ENCODE results near the gene CD6.

Gene CD6

DNA sequence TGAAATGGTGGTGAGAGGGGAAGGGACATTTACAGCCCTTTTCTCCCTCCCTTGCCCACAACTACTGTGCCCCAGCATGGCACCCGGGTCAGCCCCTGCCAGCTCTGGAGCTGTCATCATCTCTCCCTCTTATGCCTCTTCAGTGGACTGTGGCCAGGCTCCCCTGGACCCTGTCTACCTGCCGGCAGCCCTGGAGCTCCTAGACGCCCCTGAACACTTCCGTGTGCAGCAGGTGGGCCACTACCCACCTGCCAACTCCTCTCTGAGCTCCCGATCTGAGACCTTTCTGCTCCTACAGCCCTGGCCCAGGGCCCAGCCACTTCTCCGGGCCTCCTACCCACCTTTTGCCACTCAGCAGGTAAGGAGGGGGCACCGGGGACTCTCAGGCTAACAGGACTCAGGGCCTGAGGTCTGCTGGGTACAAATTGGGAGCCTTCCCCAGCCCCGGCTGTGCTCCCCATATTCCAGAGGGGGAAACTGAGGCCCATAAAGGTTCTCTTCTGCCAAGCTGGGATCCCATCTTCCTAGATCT is 44.4 kb upstream of the CD6 start:
- peaks cover 0 to 23% (median 17%) of the 10 kb centered on the region in 5 donors for H3K4me1 ChIP-seq (ENCODE audit: control insufficient read depth in 5 of 5, insufficient read depth in 5 of 5, low read length in 5 of 5)
- H3K27me3 ChIP-seq (ENCODE audit: control insufficient read depth in 5 of 5, insufficient read depth in 4 of 5, low read length in 5 of 5): peaks cover 9 to 17% (median 13%) of the 10 kb centered on the region in 5 donors
- H3K36me3 ChIP-seq (ENCODE audit: control insufficient read depth in 5 of 5, insufficient read depth in 5 of 5, low read length in 5 of 5): peaks cover 0 to 15% (median 9%) of the 10 kb centered on the region in 5 donors
- no peak overlapping the region for H3K4me3 ChIP-seq (ENCODE audit: low read depth in 1 of 5, low read length in 5 of 5)
- no peak overlapping the region for H3K9ac ChIP-seq (ENCODE audit: low read length in 5 of 5)
- H3K27ac ChIP-seq (ENCODE audit: low read depth, low read length): no peak overlapping the region
- H3K9me3 ChIP-seq (ENCODE audit: control insufficient read depth in 5 of 5, low read length in 5 of 5): no peaks in the 10 kb centered on the region

DNA sequence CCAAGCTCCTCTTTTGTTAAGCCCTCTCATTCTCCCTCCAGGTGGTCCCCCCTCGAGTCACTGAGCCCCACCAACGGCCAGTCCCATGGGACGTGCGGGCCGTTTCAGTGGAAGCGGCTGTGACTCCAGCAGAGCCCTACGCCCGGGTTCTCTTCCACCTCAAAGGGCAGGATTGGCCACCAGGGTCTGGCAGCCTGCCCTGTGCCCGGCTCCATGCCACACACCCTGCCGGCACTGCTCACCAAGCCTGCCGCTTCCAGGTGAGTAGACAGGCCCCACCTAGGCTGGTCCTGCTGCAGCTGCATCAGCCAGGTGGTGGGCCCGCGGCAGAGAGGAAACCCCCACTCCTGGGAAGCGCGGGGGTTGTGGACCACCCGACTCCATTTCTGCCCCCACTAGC is 43.9 kb upstream of the CD6 start:
- H3K9ac ChIP-seq (ENCODE audit: low read length in 5 of 5): no peak overlapping the region
- no peak overlapping the region for H3K27ac ChIP-seq (ENCODE audit: low read depth, low read length)
- peaks cover 0 to 23% (median 17%) of the 10 kb centered on the region in 5 donors for H3K4me1 ChIP-seq (ENCODE audit: control insufficient read depth in 5 of 5, insufficient read depth in 5 of 5, low read length in 5 of 5)
- H3K4me3 ChIP-seq (ENCODE audit: low read depth in 1 of 5, low read length in 5 of 5): no peak overlapping the region
- H3K9me3 ChIP-seq (ENCODE audit: control insufficient read depth in 5 of 5, low read length in 5 of 5): no peaks in the 10 kb centered on the region
- H3K27me3 ChIP-seq (ENCODE audit: control insufficient read depth in 5 of 5, insufficient read depth in 4 of 5, low read length in 5 of 5): peaks cover 9 to 17% (median 13%) of the 10 kb centered on the region in 5 donors
- H3K36me3 ChIP-seq (ENCODE audit: control insufficient read depth in 5 of 5, insufficient read depth in 5 of 5, low read length in 5 of 5): peaks cover 0 to 10% (median 5%) of the 10 kb centered on the region in 5 donors

DNA sequence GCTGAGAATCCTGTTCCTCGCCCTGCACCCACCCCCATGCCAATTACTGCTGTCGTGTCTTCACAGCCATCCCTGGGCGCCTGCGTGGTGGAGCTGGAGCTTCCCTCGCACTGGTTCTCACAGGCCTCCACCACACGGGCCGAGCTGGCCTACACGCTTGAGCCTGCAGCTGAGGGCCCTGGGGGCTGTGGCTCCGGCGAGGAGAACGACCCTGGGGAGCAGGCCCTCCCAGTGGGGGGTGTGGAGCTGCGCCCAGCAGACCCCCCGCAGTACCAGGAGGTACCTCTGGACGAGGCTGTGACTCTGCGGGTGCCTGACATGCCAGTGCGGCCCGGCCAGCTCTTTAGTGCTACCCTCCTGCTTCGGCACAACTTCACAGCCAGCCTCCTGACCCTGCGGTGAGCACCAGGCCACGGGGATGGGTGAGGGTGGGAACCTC is 42.9 kb upstream of the CD6 start:
- Histone ChIP-seq H3K4me3 (ENCODE audit: low read depth in 1 of 5, low read length in 5 of 5) (no peak overlapping the region), H3K9me3 (ENCODE audit: control insufficient read depth in 5 of 5, low read length in 5 of 5) (no peaks in the 10 kb centered on the region), H3K36me3 (ENCODE audit: control insufficient read depth in 5 of 5, insufficient read depth in 5 of 5, low read length in 5 of 5) (peaks cover 0 to under 1% (median 0%) of the 10 kb centered on the region in 5 donors), H3K4me1 (ENCODE audit: control insufficient read depth in 5 of 5, insufficient read depth in 5 of 5, low read length in 5 of 5) (peaks cover 0 to 20% (median 16%) of the 10 kb centered on the region in 5 donors), H3K27ac (ENCODE audit: low read depth, low read length) (no peak overlapping the region), H3K9ac (ENCODE audit: low read length in 5 of 5) (no peak overlapping the region), H3K27me3 (ENCODE audit: control insufficient read depth in 5 of 5, insufficient read depth in 4 of 5, low read length in 5 of 5) (peaks cover 9 to 17% (median 13%) of the 10 kb centered on the region in 5 donors)

GRCh38 chr11:60929764-60930163 is 41.7 kb upstream of the CD6 start:
- Histone ChIP-seq H3K36me3 (ENCODE audit: control insufficient read depth in 5 of 5, insufficient read depth in 5 of 5, low read length in 5 of 5) (no peaks in the 10 kb centered on the region), H3K27ac (ENCODE audit: low read depth, low read length) (no peak overlapping the region), H3K9ac (ENCODE audit: low read length in 5 of 5) (no peak overlapping the region), H3K4me3 (ENCODE audit: low read depth in 1 of 5, low read length in 5 of 5) (no peak overlapping the region), H3K9me3 (ENCODE audit: control insufficient read depth in 5 of 5, low read length in 5 of 5) (no peaks in the 10 kb centered on the region), H3K4me1 (ENCODE audit: control insufficient read depth in 5 of 5, insufficient read depth in 5 of 5, low read length in 5 of 5) (peaks cover 0 to 10% (median 6%) of the 10 kb centered on the region in 5 donors), H3K27me3 (ENCODE audit: control insufficient read depth in 5 of 5, insufficient read depth in 4 of 5, low read length in 5 of 5) (peaks cover 9 to 13% (median 11%) of the 10 kb centered on the region in 5 donors)

DNA sequence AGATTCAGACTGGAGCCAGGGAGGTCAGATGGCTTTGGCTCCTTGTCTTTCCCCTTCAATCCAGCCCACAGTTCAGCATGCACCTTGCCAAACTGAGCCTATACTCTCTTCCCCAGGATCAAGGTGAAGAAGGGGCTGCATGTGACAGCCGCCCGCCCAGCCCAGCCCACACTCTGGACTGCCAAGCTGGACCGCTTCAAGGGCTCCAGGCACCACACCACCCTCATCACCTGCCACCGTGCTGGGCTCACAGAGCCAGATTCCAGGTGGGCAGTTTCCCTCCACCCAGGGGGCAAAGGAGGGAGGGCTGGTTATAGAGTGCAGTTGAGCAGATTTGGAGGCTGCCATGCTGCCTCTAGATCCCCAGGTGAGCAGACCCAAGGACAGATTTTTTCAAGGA is 41.1 kb upstream of the CD6 start:
- Histone ChIP-seq H3K27ac (ENCODE audit: low read depth, low read length) (no peak overlapping the region), H3K9ac (ENCODE audit: low read length in 5 of 5) (no peak overlapping the region), H3K9me3 (ENCODE audit: control insufficient read depth in 5 of 5, low read length in 5 of 5) (no peaks in the 10 kb centered on the region), H3K4me3 (ENCODE audit: low read depth in 1 of 5, low read length in 5 of 5) (no peak overlapping the region), H3K4me1 (ENCODE audit: control insufficient read depth in 5 of 5, insufficient read depth in 5 of 5, low read length in 5 of 5) (peaks cover 0 to 4% (median under 1%) of the 10 kb centered on the region in 5 donors), H3K36me3 (ENCODE audit: control insufficient read depth in 5 of 5, insufficient read depth in 5 of 5, low read length in 5 of 5) (no peaks in the 10 kb centered on the region), H3K27me3 (ENCODE audit: control insufficient read depth in 5 of 5, insufficient read depth in 4 of 5, low read length in 5 of 5) (peaks cover 2 to 8% (median 6%) of the 10 kb centered on the region in 5 donors)

- peaks cover 0 to 5% (median 2%) of the 10 kb centered on the region in 5 donors for H3K27me3 ChIP-seq (ENCODE audit: control insufficient read depth in 5 of 5, insufficient read depth in 4 of 5, low read length in 5 of 5)
- no peak overlapping the region for H3K4me3 ChIP-seq (ENCODE audit: low read depth in 1 of 5, low read length in 5 of 5)
- no peak overlapping the region for H3K9ac ChIP-seq (ENCODE audit: low read length in 5 of 5)
- H3K4me1 ChIP-seq (ENCODE audit: control insufficient read depth in 5 of 5, insufficient read depth in 5 of 5, low read length in 5 of 5): peaks cover 0 to 10% (median 3%) of the 10 kb centered on the region in 5 donors
- H3K27ac ChIP-seq (ENCODE audit: low read depth, low read length): no peak overlapping the region
- no peaks in the 10 kb centered on the region for H3K9me3 ChIP-seq (ENCODE audit: control insufficient read depth in 5 of 5, low read length in 5 of 5)
- H3K36me3 ChIP-seq (ENCODE audit: control insufficient read depth in 5 of 5, insufficient read depth in 5 of 5, low read length in 5 of 5): peaks cover 0 to 12% (median 0%) of the 10 kb centered on the region in 5 donors
Observed at GRCh38 chr11:60931917-60932316, 39.6 kb upstream of the CD6 start.

- no peaks in the 10 kb centered on the region for H3K9me3 ChIP-seq (ENCODE audit: control insufficient read depth in 5 of 5, low read length in 5 of 5)
- H3K36me3 ChIP-seq (ENCODE audit: control insufficient read depth in 5 of 5, insufficient read depth in 5 of 5, low read length in 5 of 5): peaks cover 0 to 20% (median 0%) of the 10 kb centered on the region in 5 donors
- peaks cover 0 to 5% (median 0%) of the 10 kb centered on the region in 5 donors for H3K27me3 ChIP-seq (ENCODE audit: control insufficient read depth in 5 of 5, insufficient read depth in 4 of 5, low read length in 5 of 5)
- H3K27ac ChIP-seq (ENCODE audit: low read depth, low read length): no peak overlapping the region
- no peak overlapping the region for H3K9ac ChIP-seq (ENCODE audit: low read length in 5 of 5)
- no peak overlapping the region for H3K4me3 ChIP-seq (ENCODE audit: low read depth in 1 of 5, low read length in 5 of 5)
- peaks cover 0 to 19% (median 3%) of the 10 kb centered on the region in 5 donors for H3K4me1 ChIP-seq (ENCODE audit: control insufficient read depth in 5 of 5, insufficient read depth in 5 of 5, low read length in 5 of 5)
Observed at GRCh38 chr11:60932605-60933356, 38.7 kb upstream of the CD6 start.

- peaks cover 0 to 28% (median 2%) of the 10 kb centered on the region in 5 donors for H3K36me3 ChIP-seq (ENCODE audit: control insufficient read depth in 5 of 5, insufficient read depth in 5 of 5, low read length in 5 of 5)
Observed at GRCh38 chr11:60933416-60934123, 37.9 kb upstream of the CD6 start.

DNA sequence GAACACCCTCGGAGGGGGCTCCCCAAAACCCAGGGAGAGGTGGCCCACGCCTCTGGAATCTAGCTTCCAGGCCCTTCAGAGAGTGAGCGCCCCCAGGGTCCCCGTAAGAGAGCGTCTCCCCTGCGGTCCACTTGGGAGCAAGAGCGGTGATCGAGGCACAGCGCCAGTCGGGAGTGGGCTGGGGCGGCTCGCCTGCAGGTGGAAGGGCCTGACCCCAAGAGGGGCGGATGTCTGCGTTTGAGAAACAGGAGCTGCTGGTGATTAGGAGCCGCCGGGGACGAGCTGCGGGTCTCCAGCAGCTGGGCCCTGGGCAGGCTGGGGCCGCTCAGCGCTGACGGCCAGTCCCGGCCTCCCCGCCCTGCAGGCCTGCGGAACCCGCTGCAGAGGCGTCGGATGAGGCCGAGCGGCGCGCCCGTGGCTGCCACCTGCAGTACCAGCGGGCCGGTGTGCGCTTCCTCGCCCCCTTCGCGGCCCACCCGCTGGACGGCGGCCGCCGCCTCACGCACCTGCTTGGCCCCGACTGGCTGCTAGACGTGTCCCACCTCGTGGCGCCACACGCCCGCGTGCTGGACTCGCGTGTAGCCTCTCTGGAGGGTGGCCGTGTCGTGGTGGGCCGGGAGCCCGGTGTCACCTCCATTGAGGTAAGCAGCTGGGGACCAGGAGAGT is 37.2 kb upstream of the CD6 start:
- Histone ChIP-seq H3K36me3 (ENCODE audit: control insufficient read depth in 5 of 5, insufficient read depth in 5 of 5, low read length in 5 of 5) (peaks cover 0 to 35% (median 8%) of the 10 kb centered on the region in 5 donors), H3K27ac (ENCODE audit: low read depth, low read length) (no peak overlapping the region), H3K27me3 (ENCODE audit: control insufficient read depth in 5 of 5, insufficient read depth in 4 of 5, low read length in 5 of 5) (peaks cover 0 to 5% (median 0%) of the 10 kb centered on the region in 5 donors), H3K4me3 (ENCODE audit: low read depth in 1 of 5, low read length in 5 of 5) (no peak overlapping the region), H3K9ac (ENCODE audit: low read length in 5 of 5) (no peak overlapping the region), H3K9me3 (ENCODE audit: control insufficient read depth in 5 of 5, low read length in 5 of 5) (no peaks in the 10 kb centered on the region), H3K4me1 (ENCODE audit: control insufficient read depth in 5 of 5, insufficient read depth in 5 of 5, low read length in 5 of 5) (peaks cover 0 to 20% (median 3%) of the 10 kb centered on the region in 5 donors)

More at GRCh38 chr11:60933416-60934123, 37.9 kb upstream of the CD6 start:
- H3K9ac ChIP-seq (ENCODE audit: low read length in 5 of 5): no peak overlapping the region
- no peak overlapping the region for H3K27ac ChIP-seq (ENCODE audit: low read depth, low read length)
- H3K4me1 ChIP-seq (ENCODE audit: control insufficient read depth in 5 of 5, insufficient read depth in 5 of 5, low read length in 5 of 5): peaks cover 0 to 20% (median 3%) of the 10 kb centered on the region in 5 donors
- H3K4me3 ChIP-seq (ENCODE audit: low read depth in 1 of 5, low read length in 5 of 5): no peak overlapping the region
- no peaks in the 10 kb centered on the region for H3K9me3 ChIP-seq (ENCODE audit: control insufficient read depth in 5 of 5, low read length in 5 of 5)
- peaks cover 0 to 5% (median 0%) of the 10 kb centered on the region in 5 donors for H3K27me3 ChIP-seq (ENCODE audit: control insufficient read depth in 5 of 5, insufficient read depth in 4 of 5, low read length in 5 of 5)

Measured in subcutaneous abdominal adipose tissue (tissue), 5 donors.